Colonic mucosa (tissue), 4 donors: ENCODE data around the gene CDC42BPB. TPM values are rescaled to one million over a fixed set of nuclear protein-coding genes. Genes with fewer than 3 reads are reported as not detected.
A peak's percentile ranks its signal among the peaks of the same experiment; 100 is the strongest.
"Not testable (repeated sequence)": the region's sequence is repeated elsewhere in the genome, so short reads cannot be mapped to it uniquely, and the experiment has no call there.

Experiments used
- DNase-seq: peaks from one replicate; pipeline ENCODE4 v3.0.0-alpha.2; 2020
- H3K27ac ChIP-seq: fragments of 200-600 bp; one replicate; pipeline ENCODE4 v1.8.0; 2021
- H3K27me3 ChIP-seq: fragments of 200-600 bp; one replicate; pipeline ENCODE4 v1.8.0; 2021
- H3K36me3 ChIP-seq: fragments of 200-600 bp; one replicate; pipeline ENCODE4 v1.8.0; 2021
- H3K4me1 ChIP-seq: fragments of 200-600 bp; one replicate; pipeline ENCODE4 v1.8.0; 2021; ENCODE audit warnings: mild to moderate bottlenecking
- H3K4me3 ChIP-seq: fragments of 200-600 bp; one replicate; pipeline ENCODE4 v1.8.0; 2021
- H3K9ac ChIP-seq, 2 donors: one replicate each; pipeline ENCODE4 v1.7.0; 2013; ENCODE audit warnings: control low read depth in 2 of 2, low read depth in 2 of 2, low read length in 2 of 2
- H3K9me3 ChIP-seq: fragments of 200-600 bp; one replicate; pipeline ENCODE4 v1.8.0; 2021
- intact Hi-C: fragments of 100-400 bp; cut with DNase I; formaldehyde crosslinking; loops from one replicate; pipeline ENCODE4 v1.14.1; 2022
- total RNA-seq, 2 donors: library from RNA; stranded (reverse); fragmentation: NEBNext Ultra II Directional in 1 of 2; extraction: Animal tissue kit (Norgen Biotek cat#: 25700) in 1 of 2; gene quantifications; one replicate each; pipeline ENCODE4 v1.2.1, GENCODE V29; 2021
- TF ChIP-seq, protein P1 (sequence below): fragments of 200-600 bp; IDR thresholded peaks from one replicate; pipeline ENCODE4 v1.8.0; 2022; ENCODE audit warnings: antibody characterized with exemption, mild to moderate bottlenecking
- donor health status: healthy.
- donor health status: DM: no; HTN: no; CAD: no.
- donor health status: DM: no; HTN: no; CAD: no.

The CDC42BPB gene
- total RNA-seq, 2 donors from 2014 or later: 67.9 to 83.8 TPM

DNA sequence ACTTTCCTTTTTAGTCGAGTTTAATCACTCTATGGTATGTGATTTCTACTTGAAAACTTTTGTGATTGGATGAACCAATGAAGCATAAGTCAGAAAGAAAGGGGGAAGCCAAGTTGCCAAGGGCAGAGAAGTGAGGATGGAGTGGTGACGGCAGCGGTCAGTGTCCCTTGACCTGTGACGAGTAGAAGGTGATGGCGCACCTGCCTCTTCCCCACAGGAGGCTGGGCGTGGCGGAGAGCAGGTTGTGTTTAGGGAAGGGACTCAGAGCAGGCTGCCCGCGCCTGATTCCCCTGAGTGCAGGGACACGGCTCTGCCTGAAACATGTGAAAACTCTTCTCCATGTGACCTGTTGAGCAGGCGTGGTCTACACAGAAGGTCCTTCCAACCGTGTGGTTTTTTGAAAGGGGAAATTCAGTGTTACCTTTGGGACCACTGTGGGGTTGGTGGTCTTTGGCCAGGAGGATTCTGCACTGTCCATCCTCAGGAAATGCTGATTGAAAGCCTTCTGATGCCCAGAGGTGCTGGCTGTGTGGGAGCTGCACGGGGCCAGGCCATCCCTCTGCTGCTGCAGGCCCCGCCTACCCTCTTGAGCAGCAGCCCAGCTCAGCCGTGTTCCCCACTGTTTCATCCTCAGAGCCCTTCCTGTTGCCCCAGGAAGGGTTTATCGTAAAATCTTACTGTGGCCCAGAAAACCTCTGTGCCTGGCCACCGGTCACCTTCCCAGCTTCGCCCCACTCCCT lies 158.4 kb downstream of the CDC42BPB start:
- DNase-seq: no peak
- Histone ChIP-seq H3K4me1 (no peaks in the 10 kb centered on the region), H3K27ac (no peak overlapping the region), H3K27me3 (no peaks in the 10 kb centered on the region), H3K9ac (no peak overlapping the region), H3K36me3 (peaks cover 8% of the 10 kb centered on the region), H3K9me3 (no peaks in the 10 kb centered on the region), H3K4me3 (no peak overlapping the region)
- TF ChIP-seq, protein P1, sequence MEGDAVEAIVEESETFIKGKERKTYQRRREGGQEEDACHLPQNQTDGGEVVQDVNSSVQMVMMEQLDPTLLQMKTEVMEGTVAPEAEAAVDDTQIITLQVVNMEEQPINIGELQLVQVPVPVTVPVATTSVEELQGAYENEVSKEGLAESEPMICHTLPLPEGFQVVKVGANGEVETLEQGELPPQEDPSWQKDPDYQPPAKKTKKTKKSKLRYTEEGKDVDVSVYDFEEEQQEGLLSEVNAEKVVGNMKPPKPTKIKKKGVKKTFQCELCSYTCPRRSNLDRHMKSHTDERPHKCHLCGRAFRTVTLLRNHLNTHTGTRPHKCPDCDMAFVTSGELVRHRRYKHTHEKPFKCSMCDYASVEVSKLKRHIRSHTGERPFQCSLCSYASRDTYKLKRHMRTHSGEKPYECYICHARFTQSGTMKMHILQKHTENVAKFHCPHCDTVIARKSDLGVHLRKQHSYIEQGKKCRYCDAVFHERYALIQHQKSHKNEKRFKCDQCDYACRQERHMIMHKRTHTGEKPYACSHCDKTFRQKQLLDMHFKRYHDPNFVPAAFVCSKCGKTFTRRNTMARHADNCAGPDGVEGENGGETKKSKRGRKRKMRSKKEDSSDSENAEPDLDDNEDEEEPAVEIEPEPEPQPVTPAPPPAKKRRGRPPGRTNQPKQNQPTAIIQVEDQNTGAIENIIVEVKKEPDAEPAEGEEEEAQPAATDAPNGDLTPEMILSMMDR: no peak
- intact Hi-C loops: no loop called here

DNA sequence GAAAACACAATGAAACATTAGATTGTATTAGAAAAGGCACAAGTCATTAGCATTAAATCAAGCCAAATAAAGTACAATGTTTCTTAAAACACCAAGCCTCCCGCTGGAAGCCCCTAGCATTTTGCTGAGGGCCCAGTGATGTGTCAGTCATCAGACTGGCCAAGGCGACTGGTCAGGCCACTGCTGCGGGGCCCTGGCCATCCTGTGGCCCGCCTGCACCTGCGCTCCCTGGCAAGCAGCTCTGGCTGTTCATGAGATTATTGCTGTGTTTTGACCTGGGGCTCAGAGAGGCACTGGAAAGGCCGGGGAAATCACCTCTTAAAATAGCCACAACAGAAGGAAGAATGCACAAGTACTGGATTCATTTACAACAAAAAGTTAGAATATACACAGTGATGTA lies 159.1 kb downstream of the CDC42BPB start:
- Histone ChIP-seq H3K4me1 (no peaks in the 10 kb centered on the region), H3K4me3 (no peak overlapping the region), H3K9me3 (no peaks in the 10 kb centered on the region), H3K36me3 (peaks cover 4% of the 10 kb centered on the region), H3K9ac (no peak overlapping the region), H3K27me3 (no peaks in the 10 kb centered on the region), H3K27ac (no peak overlapping the region)
- no peak for DNase-seq
- intact Hi-C loops: no loop called here
- TF ChIP-seq, protein P1: no peak

DNA sequence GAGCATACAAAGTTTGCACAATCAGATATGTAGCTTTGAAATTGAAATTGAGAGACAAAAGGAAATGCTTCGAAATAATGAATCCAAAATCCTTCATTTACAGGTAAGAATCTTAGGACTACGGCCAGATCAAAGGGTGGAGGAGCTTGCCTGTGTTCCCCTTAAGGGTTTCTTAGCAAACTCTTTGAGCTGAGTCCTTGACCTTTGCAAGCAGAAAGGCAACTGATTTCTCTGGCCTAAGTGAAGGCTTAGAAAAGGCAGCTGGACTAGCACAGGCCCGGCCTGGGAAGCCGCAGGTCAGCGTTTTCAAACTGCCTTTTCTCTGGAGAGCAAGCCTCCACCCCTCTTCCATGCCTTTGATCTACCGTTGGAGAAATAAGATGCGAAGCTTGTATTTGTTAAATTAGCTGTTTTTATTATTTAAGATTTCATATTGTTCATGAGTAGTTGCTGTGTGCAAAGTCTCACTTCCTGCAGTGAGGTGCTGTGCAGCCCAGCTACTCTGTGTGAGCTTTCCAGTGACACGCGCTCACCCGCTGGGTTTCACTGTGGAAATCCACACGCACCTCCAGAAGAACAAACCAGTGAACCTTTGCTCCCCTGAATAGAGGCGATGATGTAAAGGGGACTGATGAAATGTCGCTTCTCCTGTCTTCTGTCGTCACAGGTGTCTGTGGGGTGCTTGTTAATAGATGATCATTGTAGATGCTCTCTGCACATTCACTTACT lies 159.9 kb downstream of the CDC42BPB start:
- TF ChIP-seq, protein P1: no peak
- no peak overlapping the region for H3K9ac ChIP-seq
- no peak overlapping the region for H3K27ac ChIP-seq
- H3K9me3 ChIP-seq: no peaks in the 10 kb centered on the region
- no peaks in the 10 kb centered on the region for H3K27me3 ChIP-seq
- H3K4me3 ChIP-seq: no peak overlapping the region
- no peaks in the 10 kb centered on the region for H3K4me1 ChIP-seq
- intact Hi-C loops: no loop called here
- DNase-seq: no peak
- no peaks in the 10 kb centered on the region for H3K36me3 ChIP-seq

DNA sequence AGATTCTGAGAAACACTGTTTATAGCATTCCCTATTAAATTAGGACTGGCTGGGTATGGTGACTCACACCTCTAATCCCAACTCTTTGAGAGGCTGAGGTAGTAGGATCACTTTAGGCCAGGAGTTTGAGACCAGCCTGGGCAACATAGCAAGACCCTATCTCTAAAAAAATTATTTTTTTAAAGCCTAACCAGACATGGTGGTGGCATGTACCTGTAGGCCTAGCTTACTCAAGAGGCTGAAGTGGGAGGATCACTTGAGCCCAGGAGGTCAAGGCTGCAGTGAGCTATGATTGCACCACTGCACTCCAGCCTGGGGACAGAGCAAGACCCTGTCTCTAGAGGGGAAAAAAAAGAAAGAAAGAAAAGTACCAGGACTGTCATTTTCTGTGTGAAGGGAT lies 160.6 kb downstream of the CDC42BPB start:
- H3K9me3 ChIP-seq, DNase-seq, H3K27ac ChIP-seq, H3K4me1 ChIP-seq, intact Hi-C loops, H3K9ac ChIP-seq, H3K27me3 ChIP-seq, H3K36me3 ChIP-seq, H3K4me3 ChIP-seq: not testable (repeated sequence)

DNA sequence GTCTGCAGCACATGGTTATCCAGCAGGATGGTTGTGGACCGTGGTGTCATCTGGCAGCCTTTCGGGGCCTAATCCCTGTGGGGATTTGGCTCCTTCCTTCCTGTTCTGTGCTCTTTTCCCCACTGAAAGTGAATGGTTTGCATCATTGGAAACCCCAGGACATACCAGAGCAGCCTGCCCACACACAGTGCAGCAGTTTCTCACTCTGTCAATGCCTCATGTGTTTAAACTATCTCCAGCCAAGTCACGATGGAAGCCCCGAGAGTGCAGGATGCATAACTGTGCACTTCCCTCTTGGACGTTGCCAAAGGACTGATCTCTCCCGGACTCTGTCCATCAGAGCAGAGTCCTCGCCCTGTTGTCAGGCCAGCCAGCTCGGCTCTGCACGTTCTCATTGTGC lies 163.9 kb downstream of the CDC42BPB start:
- intact Hi-C loops: no loop called here
- Histone ChIP-seq H3K36me3 (no peaks in the 10 kb centered on the region), H3K9me3 (no peaks in the 10 kb centered on the region), H3K4me3 (no peak overlapping the region), H3K4me1 (no peaks in the 10 kb centered on the region), H3K27me3 (no peaks in the 10 kb centered on the region), H3K27ac (no peak overlapping the region), H3K9ac (no peak overlapping the region)
- TF ChIP-seq, protein P1: no peak
- DNase-seq: peak; percentile 54

DNA sequence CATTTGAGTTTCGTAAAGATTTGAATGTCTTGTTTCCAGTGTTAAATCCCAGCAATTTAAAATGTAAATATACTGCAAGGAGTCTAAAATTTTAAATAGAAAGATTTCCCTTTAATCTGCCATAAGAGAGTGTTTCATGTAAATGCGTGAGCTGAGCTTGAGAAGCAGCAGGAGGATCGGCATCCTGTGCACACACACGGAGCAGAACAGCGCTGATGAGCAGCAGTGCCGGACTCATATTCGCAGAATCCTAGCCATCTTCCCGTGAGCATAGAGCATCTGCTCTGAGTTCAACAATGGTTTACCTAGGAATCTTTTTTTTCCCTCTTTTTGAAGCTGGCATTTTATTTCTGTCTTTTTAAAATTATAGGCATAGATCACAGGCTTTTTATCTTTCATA lies 164.7 kb downstream of the CDC42BPB start:
- TF ChIP-seq, protein P1: no peak
- no peak for DNase-seq
- no peak overlapping the region for H3K27ac ChIP-seq
- H3K9me3 ChIP-seq: no peaks in the 10 kb centered on the region
- intact Hi-C loops: no loop called here
- H3K27me3 ChIP-seq: no peaks in the 10 kb centered on the region
- no peaks in the 10 kb centered on the region for H3K36me3 ChIP-seq
- H3K4me1 ChIP-seq: no peaks in the 10 kb centered on the region
- H3K4me3 ChIP-seq: no peak overlapping the region
- no peak overlapping the region for H3K9ac ChIP-seq
